Osteoblast (primary cell): ENCODE measurements around the gene TCL1B. TPM values are rescaled to one million over a fixed set of nuclear protein-coding genes. Genes with fewer than 3 reads are reported as not detected.

Experiments
- DNase-seq: peaks from one replicate; pipeline ENCODE4 v3.0.0; 2011; ENCODE audit warnings: low spot score, mixed read lengths; ENCODE audit not compliant: insufficient read length; ENCODE audit errors: missing footprints
- H2AFZ ChIP-seq: 2 replicates; pipeline ENCODE4 v1.6.0; 2011; ENCODE audit warnings: mild to moderate bottlenecking, low read length
- H3K27ac ChIP-seq: 2 replicates; pipeline ENCODE4 v1.5.1; 2011; ENCODE audit warnings: mild to moderate bottlenecking, low read depth, low read length, moderate library complexity
- H3K27me3 ChIP-seq: 2 replicates; pipeline ENCODE4 v1.6.0; 2012; ENCODE audit warnings: mild to moderate bottlenecking, control low read depth, inconsistent platforms, low read length, moderate library complexity; ENCODE audit not compliant: insufficient read depth
- H3K36me3 ChIP-seq: 2 replicates; pipeline ENCODE4 v1.5.1; 2011; ENCODE audit warnings: mild to moderate bottlenecking, low read length, control low read depth, moderate library complexity; ENCODE audit not compliant: insufficient read depth
- H3K4me1 ChIP-seq: 2 replicates; pipeline ENCODE4 v1.5.1; 2011; ENCODE audit warnings: mild to moderate bottlenecking, low read length, control low read depth, moderate library complexity; ENCODE audit not compliant: insufficient read depth
- H3K4me2 ChIP-seq: 2 replicates; pipeline ENCODE4 v1.6.0; 2011; ENCODE audit warnings: mild to moderate bottlenecking, low read length; ENCODE audit not compliant: insufficient read depth
- H3K4me3 ChIP-seq: fragments of 200-600 bp; sonication (generic); 3 replicates; pipeline ENCODE4 v1.5.1; 2012; ENCODE audit warnings: mild to moderate bottlenecking, low read length, inconsistent platforms; ENCODE audit not compliant: insufficient read depth
- H3K79me2 ChIP-seq: 2 replicates; pipeline ENCODE4 v1.6.0; 2012; ENCODE audit warnings: mild to moderate bottlenecking, low read length, control low read depth, inconsistent platforms; ENCODE audit not compliant: insufficient read depth
- H3K9me3 ChIP-seq: 2 replicates; pipeline ENCODE4 v1.5.1; 2011; ENCODE audit warnings: low read depth, low read length, control low read depth
- H4K20me1 ChIP-seq: 2 replicates; pipeline ENCODE4 v1.6.0; 2012; ENCODE audit warnings: mild to moderate bottlenecking, low read length, control low read depth; ENCODE audit not compliant: insufficient read depth
- total RNA-seq: library from RNA; depleted of rRNA; stranded (reverse); fragments of >200 nt; gene quantifications from 2 replicates; pipeline ENCODE4 v1.2.3, GENCODE V29; 2012
- TF ChIP-seq, protein P1 (sequence below): IDR thresholded peaks from 2 replicates; pipeline ENCODE4 v1.5.1; 2011; ENCODE audit warnings: mild to moderate bottlenecking, low read depth, low read length, moderate library complexity; ENCODE audit errors: extremely low read depth

TCL1B gene
- total RNA-seq, 1 donor = not detected

GRCh38 chr14:95649230-95649629 is 37.0 kb upstream of the TCL1B start:
- TF ChIP-seq, protein P1, sequence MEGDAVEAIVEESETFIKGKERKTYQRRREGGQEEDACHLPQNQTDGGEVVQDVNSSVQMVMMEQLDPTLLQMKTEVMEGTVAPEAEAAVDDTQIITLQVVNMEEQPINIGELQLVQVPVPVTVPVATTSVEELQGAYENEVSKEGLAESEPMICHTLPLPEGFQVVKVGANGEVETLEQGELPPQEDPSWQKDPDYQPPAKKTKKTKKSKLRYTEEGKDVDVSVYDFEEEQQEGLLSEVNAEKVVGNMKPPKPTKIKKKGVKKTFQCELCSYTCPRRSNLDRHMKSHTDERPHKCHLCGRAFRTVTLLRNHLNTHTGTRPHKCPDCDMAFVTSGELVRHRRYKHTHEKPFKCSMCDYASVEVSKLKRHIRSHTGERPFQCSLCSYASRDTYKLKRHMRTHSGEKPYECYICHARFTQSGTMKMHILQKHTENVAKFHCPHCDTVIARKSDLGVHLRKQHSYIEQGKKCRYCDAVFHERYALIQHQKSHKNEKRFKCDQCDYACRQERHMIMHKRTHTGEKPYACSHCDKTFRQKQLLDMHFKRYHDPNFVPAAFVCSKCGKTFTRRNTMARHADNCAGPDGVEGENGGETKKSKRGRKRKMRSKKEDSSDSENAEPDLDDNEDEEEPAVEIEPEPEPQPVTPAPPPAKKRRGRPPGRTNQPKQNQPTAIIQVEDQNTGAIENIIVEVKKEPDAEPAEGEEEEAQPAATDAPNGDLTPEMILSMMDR = no peak
- Histone ChIP-seq H3K4me2 (no peak overlapping the region), H3K4me1 (no peaks in the 10 kb centered on the region), H3K27me3 (no peaks in the 10 kb centered on the region), H3K79me2 (no peaks in the 10 kb centered on the region), H3K36me3 (no peaks in the 10 kb centered on the region), H3K27ac (no peak overlapping the region), H3K4me3 (no peak overlapping the region), H2AFZ (no peak overlapping the region), H4K20me1 (no peaks in the 10 kb centered on the region), H3K9me3 (no peaks in the 10 kb centered on the region)
- no peak for DNase-seq

GRCh38 chr14:95651028-95651427 is 35.2 kb upstream of the TCL1B start:
- Histone ChIP-seq H3K27me3 (no peaks in the 10 kb centered on the region), H2AFZ (no peak overlapping the region), H4K20me1 (no peaks in the 10 kb centered on the region), H3K79me2 (no peaks in the 10 kb centered on the region), H3K9me3 (no peaks in the 10 kb centered on the region), H3K27ac (no peak overlapping the region), H3K4me2 (no peak overlapping the region), H3K36me3 (no peaks in the 10 kb centered on the region), H3K4me3 (no peak overlapping the region), H3K4me1 (no peaks in the 10 kb centered on the region)
- TF ChIP-seq, protein P1 = no peak
- no peak for DNase-seq

- TF ChIP-seq, protein P1 = no peak
- H2AFZ ChIP-seq = no peak overlapping the region
Observed at GRCh38 chr14:95651821-95652583, 34.2 kb upstream of the TCL1B start.

DNA sequence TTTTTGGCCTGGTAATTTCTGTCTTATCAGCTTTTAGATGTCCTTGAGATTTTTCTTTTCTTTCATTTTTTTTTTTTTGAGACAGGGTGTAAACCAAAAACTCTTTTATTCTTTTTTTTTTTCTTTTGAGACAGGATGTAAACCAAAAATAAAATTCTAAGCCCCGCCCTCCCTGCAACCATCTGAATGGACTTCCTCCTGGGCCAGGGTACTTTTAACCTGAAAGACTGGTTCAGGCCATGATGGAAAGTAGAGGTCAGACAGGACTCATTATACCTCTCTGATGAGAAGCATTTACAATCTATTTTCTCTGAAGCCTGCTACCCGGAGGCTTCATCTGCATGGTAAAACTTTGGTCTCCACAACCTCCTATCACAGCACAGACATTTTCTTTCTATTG is 33.5 kb upstream of the TCL1B start:
- H3K27ac ChIP-seq = no peak overlapping the region
- H3K36me3 ChIP-seq = no peaks in the 10 kb centered on the region

More at GRCh38 chr14:95651821-95652583, 34.2 kb upstream of the TCL1B start:
- no peak overlapping the region for H3K27ac ChIP-seq
- no peaks in the 10 kb centered on the region for H3K79me2 ChIP-seq
- H3K27me3 ChIP-seq = no peaks in the 10 kb centered on the region
- no peak overlapping the region for H3K4me2 ChIP-seq
- no peaks in the 10 kb centered on the region for H3K4me1 ChIP-seq
- H3K9me3 ChIP-seq = no peaks in the 10 kb centered on the region
- no peak for DNase-seq
- no peaks in the 10 kb centered on the region for H4K20me1 ChIP-seq
- no peak overlapping the region for H3K4me3 ChIP-seq
- no peaks in the 10 kb centered on the region for H3K36me3 ChIP-seq

More for the DNA sequence above, 33.5 kb upstream of the TCL1B start:
- Histone ChIP-seq H4K20me1 (no peaks in the 10 kb centered on the region), H3K27me3 (no peaks in the 10 kb centered on the region), H2AFZ (no peak overlapping the region), H3K9me3 (no peaks in the 10 kb centered on the region), H3K79me2 (no peaks in the 10 kb centered on the region), H3K4me3 (no peak overlapping the region), H3K4me1 (no peaks in the 10 kb centered on the region), H3K4me2 (no peak overlapping the region)
- no peak for DNase-seq
- TF ChIP-seq, protein P1 = no peak
